HG03139 (cell line): ENCODE results near the gene DUSP9.
"Not testable (repeated sequence)": the region's sequence is repeated elsewhere in the genome, so short reads cannot be mapped to it uniquely, and the experiment has no call there.

Experiments used
- ATAC-seq: cut with Tn5 transposase; IDR thresholded peaks from one replicate; pipeline ENCODE4 v1.9.1; 2021; ENCODE audit not compliant: unreplicated experiment

The DUSP9 gene

GRCh38 chrX:153646620-153647373, at the start of gene DUSP9:
DUSP9 (plus strand) TSS chrX:153647203; CDS start chrX:153647954, 751 bp downstream.
- ATAC-seq = no peak

GRCh38 chrX:153598541-153599191, 48.3 kb upstream of the DUSP9 start, which contains the start of gene CCNQ:
CCNQ (minus strand) TSS chrX:153599139; CDS start chrX:153599073, 66 bp downstream.
- peak; percentile 37 for ATAC-seq

GRCh38 chrX:153599192-153600031, 47.6 kb upstream of the DUSP9 start:
- ATAC-seq = peak; percentile 74

- ATAC-seq = no peak
Measured at GRCh38 chrX:153600032-153600373, 47.0 kb upstream of the DUSP9 start.

GRCh38 chrX:153600921-153601320, 46.1 kb upstream of the DUSP9 start:
- no peak for ATAC-seq

- no peak for ATAC-seq
Measured at GRCh38 chrX:153601511-153602110, 45.4 kb upstream of the DUSP9 start.

- ATAC-seq = no peak
Measured at GRCh38 chrX:153602601-153603000, 44.4 kb upstream of the DUSP9 start.

GRCh38 chrX:153603131-153603656, 43.8 kb upstream of the DUSP9 start:
- no peak for ATAC-seq

- not testable (repeated sequence) for ATAC-seq
Measured at GRCh38 chrX:153604666-153605380, 42.2 kb upstream of the DUSP9 start.

- no peak for ATAC-seq
Measured at GRCh38 chrX:153606503-153606902, 40.5 kb upstream of the DUSP9 start.

GRCh38 chrX:153608376-153608775, 38.6 kb upstream of the DUSP9 start:
- ATAC-seq = no peak

GRCh38 chrX:153608806-153609205, 38.2 kb upstream of the DUSP9 start:
- ATAC-seq = no peak

- no peak for ATAC-seq
Measured at GRCh38 chrX:153609917-153610835, 36.8 kb upstream of the DUSP9 start.

- ATAC-seq = no peak
Measured at GRCh38 chrX:153610836-153611213, 36.2 kb upstream of the DUSP9 start.

- no peak for ATAC-seq
Measured at GRCh38 chrX:153611298-153612095, 35.5 kb upstream of the DUSP9 start.

GRCh38 chrX:153612413-153612812, 34.6 kb upstream of the DUSP9 start:
- no peak for ATAC-seq

- no peak for ATAC-seq
Measured at GRCh38 chrX:153614818-153615217, 32.2 kb upstream of the DUSP9 start.

GRCh38 chrX:153620576-153620975, 26.4 kb upstream of the DUSP9 start:
- ATAC-seq = no peak
